Hematopoietic multipotent progenitor cell (in vitro differentiated cells): ENCODE measurements around the gene CLEC3A. TPM values are rescaled to one million over a fixed set of nuclear protein-coding genes. Genes with fewer than 3 reads are reported as not detected.
A peak's percentile ranks its signal among the peaks of the same experiment; 100 is the strongest.
"Not testable (repeated sequence)": the region's sequence is repeated elsewhere in the genome, so short reads cannot be mapped to it uniquely, and the experiment has no call there.

ENCODE experiments used
- DNase-seq, 3 donors: peaks; one replicate each; pipeline ENCODE4 v3.0.0-alpha.2; 2011 to 2015; ENCODE audit warnings: low read depth in 2 of 3, low spot score in 2 of 3
- total RNA-seq: library from RNA; depleted of rRNA; stranded (reverse); fragments of >200 nt; gene quantifications from one replicate; pipeline ENCODE4 v1.2.3, GENCODE V29; 2012

The CLEC3A gene
- total RNA-seq, 1 donor = not detected

GRCh38 chr16:78025631-78026030 lies 3.3 kb downstream of the CLEC3A start:
- no peak for DNase-seq

GRCh38 chr16:78028018-78028417 lies 5.7 kb downstream of the CLEC3A start:
- no peak for DNase-seq

GRCh38 chr16:78034530-78034929 lies 12.2 kb downstream of the CLEC3A start:
- peak in 1 of 3 donors; percentile 47 for DNase-seq

GRCh38 chr16:78035012-78035411 lies 12.7 kb downstream of the CLEC3A start:
- no peak for DNase-seq

GRCh38 chr16:78040396-78040795 lies 18.0 kb downstream of the CLEC3A start:
- DNase-seq = no peak

GRCh38 chr16:78045865-78046581 lies 23.7 kb downstream of the CLEC3A start:
- peak in 2 of 3 donors; percentile 69 to 76 for DNase-seq

GRCh38 chr16:78048319-78048718 lies 26.0 kb downstream of the CLEC3A start:
- no peak for DNase-seq

- no peak for DNase-seq
These were observed 28.5 kb downstream of the CLEC3A start for GRCh38 chr16:78050734-78051400.

- no peak for DNase-seq
These were observed 35.6 kb downstream of the CLEC3A start for GRCh38 chr16:78057803-78058564.

GRCh38 chr16:78059806-78060205 lies 37.5 kb downstream of the CLEC3A start:
- not testable (repeated sequence) for DNase-seq

GRCh38 chr16:78060295-78060694 lies 37.9 kb downstream of the CLEC3A start:
- no peak for DNase-seq

GRCh38 chr16:78060809-78061208 lies 38.5 kb downstream of the CLEC3A start:
- no peak for DNase-seq

- no peak for DNase-seq
These were observed 43.0 kb downstream of the CLEC3A start for GRCh38 chr16:78065319-78065718.

- DNase-seq = no peak
These were observed 47.6 kb downstream of the CLEC3A start for GRCh38 chr16:78069913-78070312.

- DNase-seq = no peak
These were observed 49.9 kb downstream of the CLEC3A start for GRCh38 chr16:78072275-78072674.

- no peak for DNase-seq
These were observed 53.5 kb downstream of the CLEC3A start for GRCh38 chr16:78075800-78076199.

- no peak for DNase-seq
These were observed 59.0 kb downstream of the CLEC3A start for GRCh38 chr16:78081341-78081740.
